SU-DHL-6 (cell line): ENCODE data around the gene PLOD2.

Experiments
- CTCF ChIP-seq: fragments of 200-600 bp; sonication (generic); IDR thresholded peaks from one replicate; pipeline ENCODE4 v1.5.1; 2017; ENCODE audit warnings: antibody characterized with exemption, mild to moderate bottlenecking, low read length, moderate library complexity; ENCODE audit not compliant: insufficient read depth, poor library complexity, severe bottlenecking
- EZH2phosphoT487 ChIP-seq: fragments of 200-600 bp; sonication (generic), shearing (Covaris generic); conservative IDR thresholded peaks from 2 replicates; pipeline ENCODE4 v1.6.1; 2018; ENCODE audit warnings: mild to moderate bottlenecking, antibody characterized with exemption, low read length, moderate library complexity, mixed read lengths

- TF ChIP-seq CTCF: no peak
- TF ChIP-seq EZH2phosphoT487: no peak
Measured at GRCh38 chr3:146162561-146162960, 1.6 kb upstream of the PLOD2 start.
